Left lung (tissue), 10 donors: ENCODE measurements around the gene TPO. TPM values are rescaled to one million over a fixed set of nuclear protein-coding genes. Genes with fewer than 3 reads are reported as not detected.
"Not testable (repeated sequence)": the region's sequence is repeated elsewhere in the genome, so short reads cannot be mapped to it uniquely, and the experiment has no call there.

Experiments
- ATAC-seq: fragments of 200-7000 bp; cut with Tn5 transposase; one replicate; pipeline ENCODE4 v1.9.1; 2020; ENCODE audit warnings: moderate library complexity
- DNase-seq, 4 donors: peaks; one replicate each; pipeline ENCODE4 v3.0.0-alpha.2; 2013 to 2020
- H3K27ac ChIP-seq, 2 donors: fragments of 200-600 bp; sonication (generic) in 1 of 2; one replicate each; pipeline versions ENCODE4 v1.5.0 to v1.8.0; 2020 to 2021
- H3K27me3 ChIP-seq, 2 donors: fragments of 200-600 bp; sonication (generic) in 1 of 2; one replicate each; pipeline versions ENCODE4 v1.5.0 to v1.8.0; 2020 to 2021
- H3K36me3 ChIP-seq, 2 donors: fragments of 200-600 bp; sonication (generic) in 1 of 2; one replicate each; pipeline versions ENCODE4 v1.5.0 to v1.8.0; 2020 to 2021
- H3K4me1 ChIP-seq, 2 donors: fragments of 200-600 bp; one replicate each; pipeline ENCODE4 v1.8.0; 2021
- H3K4me3 ChIP-seq, 2 donors: fragments of 200-600 bp; sonication (generic) in 1 of 2; one replicate each; pipeline versions ENCODE4 v1.5.0 to v1.8.0; 2020 to 2021; ENCODE audit warnings: mild to moderate bottlenecking in 1 of 2
- H3K9me3 ChIP-seq, 2 donors: fragments of 200-600 bp; sonication (generic) in 1 of 2; one replicate each; pipeline versions ENCODE4 v1.5.0 to v1.8.0; 2020 to 2021
- intact Hi-C, 2 donors: fragments of 100-400 bp; cut with DNase I; formaldehyde crosslinking; loops; one replicate each; pipeline versions ENCODE4 v1.11.2 to v1.14.2; 2022
- polyA plus RNA-seq, 6 donors: library from polyadenylated mRNA; unstranded; fragments of 120-200 nt; gene quantifications; one replicate each; pipeline ENCODE4 v1.2.1, GENCODE V29; 2013; ENCODE audit not compliant: insufficient read length in 6 of 6
- total RNA-seq, 2 donors: library from RNA; stranded (reverse); fragmentation: NEBNext Ultra II Directional; extraction: Animal tissue kit (Norgen Biotek cat#: 25700); gene quantifications; one replicate each; pipeline ENCODE4 v1.2.1, GENCODE V29; 2021
- TF ChIP-seq, protein P1 (sequence below), 2 donors: fragments of 200-600 bp; sonication (generic) in 1 of 2; IDR thresholded peaks; one replicate each; pipeline versions ENCODE4 v1.5.0 to v1.8.0; 2021; ENCODE audit warnings: antibody characterized with exemption in 2 of 2
- donor health status: DM: no; HTN: yes; CAD: no.
- donor health status: DM: no; HTN: no; CAD: no.

TPO gene
- total and polyA plus RNA-seq, 8 donors = 0.08 to 0.45 (median 0.21) TPM; not detected in 1

DNA sequence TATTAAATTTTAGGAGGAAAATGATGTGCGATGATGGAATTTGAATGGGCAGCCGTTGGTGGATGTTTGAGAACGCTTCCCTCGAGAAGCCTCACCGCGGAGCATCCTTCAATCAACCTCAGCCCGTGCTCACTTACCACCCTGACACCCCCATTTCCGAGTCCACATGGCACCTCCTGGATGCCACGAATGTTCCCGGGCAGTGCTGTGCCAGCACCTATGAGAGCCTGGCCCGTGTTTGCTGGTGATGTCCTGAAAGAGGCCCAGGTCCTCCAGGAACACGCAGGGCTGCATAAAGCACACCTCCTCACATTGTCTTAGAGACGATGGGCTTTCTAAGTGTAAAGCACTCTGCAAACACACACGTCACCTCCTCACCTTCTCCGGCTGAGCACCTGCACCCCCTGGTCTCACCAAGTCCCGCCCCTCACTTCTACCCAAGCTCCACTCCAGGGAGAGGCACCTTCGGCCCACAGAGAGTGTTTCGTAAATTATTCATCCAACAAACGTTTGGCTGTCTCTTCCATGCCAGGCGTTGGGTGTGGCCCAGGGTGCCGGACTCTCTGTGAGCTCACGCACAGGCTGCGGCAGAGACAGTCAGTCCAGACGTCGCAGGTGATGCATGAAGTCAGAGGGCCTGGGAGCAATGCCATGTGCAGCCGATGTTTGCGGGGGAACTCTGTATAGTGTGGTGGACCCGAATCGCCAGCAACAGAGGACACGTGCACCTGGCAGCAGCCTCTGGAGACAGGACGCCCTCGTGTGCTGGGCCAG, 150.0 kb downstream of the TPO start:
- no peak overlapping the region for H3K4me3 ChIP-seq
- ATAC-seq (no peak), DNase-seq (peak in 1 of 4 donors; percentile 55)
- H3K27me3 ChIP-seq = no peaks in the 10 kb centered on the region
- no peak overlapping the region for H3K27ac ChIP-seq
- peaks cover 0 to 6% of the 10 kb centered on the region in 2 donors for H3K9me3 ChIP-seq
- no peaks in the 10 kb centered on the region for H3K4me1 ChIP-seq
- intact Hi-C loops = no loop called here
- no peaks in the 10 kb centered on the region for H3K36me3 ChIP-seq
- TF ChIP-seq, protein P1, sequence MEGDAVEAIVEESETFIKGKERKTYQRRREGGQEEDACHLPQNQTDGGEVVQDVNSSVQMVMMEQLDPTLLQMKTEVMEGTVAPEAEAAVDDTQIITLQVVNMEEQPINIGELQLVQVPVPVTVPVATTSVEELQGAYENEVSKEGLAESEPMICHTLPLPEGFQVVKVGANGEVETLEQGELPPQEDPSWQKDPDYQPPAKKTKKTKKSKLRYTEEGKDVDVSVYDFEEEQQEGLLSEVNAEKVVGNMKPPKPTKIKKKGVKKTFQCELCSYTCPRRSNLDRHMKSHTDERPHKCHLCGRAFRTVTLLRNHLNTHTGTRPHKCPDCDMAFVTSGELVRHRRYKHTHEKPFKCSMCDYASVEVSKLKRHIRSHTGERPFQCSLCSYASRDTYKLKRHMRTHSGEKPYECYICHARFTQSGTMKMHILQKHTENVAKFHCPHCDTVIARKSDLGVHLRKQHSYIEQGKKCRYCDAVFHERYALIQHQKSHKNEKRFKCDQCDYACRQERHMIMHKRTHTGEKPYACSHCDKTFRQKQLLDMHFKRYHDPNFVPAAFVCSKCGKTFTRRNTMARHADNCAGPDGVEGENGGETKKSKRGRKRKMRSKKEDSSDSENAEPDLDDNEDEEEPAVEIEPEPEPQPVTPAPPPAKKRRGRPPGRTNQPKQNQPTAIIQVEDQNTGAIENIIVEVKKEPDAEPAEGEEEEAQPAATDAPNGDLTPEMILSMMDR (IDR thresholded peaks at IDR 0.05) = no peak

DNA sequence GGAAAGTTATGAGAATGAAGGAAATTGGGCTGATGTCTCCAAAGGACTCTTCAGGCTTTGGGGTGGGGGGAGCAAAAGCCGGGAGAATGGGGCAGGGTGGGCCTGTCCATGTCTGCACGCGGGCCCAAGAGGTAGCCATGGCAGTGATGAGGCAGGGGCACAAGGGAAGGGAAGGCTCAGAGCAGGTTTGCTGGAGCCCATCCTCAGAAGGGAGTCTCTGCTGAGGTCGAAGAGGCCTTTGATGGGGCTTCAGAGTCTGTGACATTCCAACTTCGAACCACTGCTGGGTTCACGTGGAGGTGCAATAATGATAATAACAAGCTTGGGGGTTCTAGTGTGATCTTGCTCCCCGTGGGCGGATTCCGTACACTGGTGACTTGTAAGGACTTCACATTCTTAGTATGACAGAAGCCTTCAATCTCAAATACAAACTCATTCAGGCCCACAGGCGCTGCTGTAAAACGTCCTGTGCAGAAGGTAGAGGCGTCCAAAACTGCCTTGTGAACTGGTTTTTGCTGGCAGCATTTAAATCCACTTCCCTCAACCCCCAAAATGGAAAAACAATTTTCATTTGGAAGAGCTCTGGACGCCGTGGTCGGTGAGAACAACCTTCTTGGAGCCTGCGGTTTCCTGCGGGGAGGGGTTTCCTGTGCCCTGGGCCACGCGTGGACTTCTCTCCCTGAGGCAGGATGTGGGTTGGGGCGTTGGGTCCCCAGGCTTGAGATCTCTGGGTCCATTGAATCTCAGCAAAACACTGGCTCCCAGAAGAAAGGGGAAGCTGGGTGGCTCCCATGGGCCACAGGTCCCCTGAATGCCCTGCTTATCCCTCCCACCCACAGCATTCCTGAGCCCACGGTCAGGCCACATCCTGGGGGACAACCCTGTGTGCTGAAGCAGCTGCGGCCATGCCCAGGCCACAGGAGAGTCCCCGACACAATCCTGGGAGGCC, 151.0 kb downstream of the TPO start:
- no peak overlapping the region for H3K4me3 ChIP-seq
- H3K27me3 ChIP-seq = no peaks in the 10 kb centered on the region
- H3K36me3 ChIP-seq = no peaks in the 10 kb centered on the region
- H3K27ac ChIP-seq = no peak overlapping the region
- H3K4me1 ChIP-seq = no peaks in the 10 kb centered on the region
- ATAC-seq (no peak), DNase-seq (peak in 1 of 4 donors; percentile 59)
- H3K9me3 ChIP-seq = peaks cover 0 to 8% of the 10 kb centered on the region in 2 donors
- intact Hi-C loops = no loop called here
- TF ChIP-seq, protein P1 (IDR thresholded peaks at IDR 0.05) = no peak

DNA sequence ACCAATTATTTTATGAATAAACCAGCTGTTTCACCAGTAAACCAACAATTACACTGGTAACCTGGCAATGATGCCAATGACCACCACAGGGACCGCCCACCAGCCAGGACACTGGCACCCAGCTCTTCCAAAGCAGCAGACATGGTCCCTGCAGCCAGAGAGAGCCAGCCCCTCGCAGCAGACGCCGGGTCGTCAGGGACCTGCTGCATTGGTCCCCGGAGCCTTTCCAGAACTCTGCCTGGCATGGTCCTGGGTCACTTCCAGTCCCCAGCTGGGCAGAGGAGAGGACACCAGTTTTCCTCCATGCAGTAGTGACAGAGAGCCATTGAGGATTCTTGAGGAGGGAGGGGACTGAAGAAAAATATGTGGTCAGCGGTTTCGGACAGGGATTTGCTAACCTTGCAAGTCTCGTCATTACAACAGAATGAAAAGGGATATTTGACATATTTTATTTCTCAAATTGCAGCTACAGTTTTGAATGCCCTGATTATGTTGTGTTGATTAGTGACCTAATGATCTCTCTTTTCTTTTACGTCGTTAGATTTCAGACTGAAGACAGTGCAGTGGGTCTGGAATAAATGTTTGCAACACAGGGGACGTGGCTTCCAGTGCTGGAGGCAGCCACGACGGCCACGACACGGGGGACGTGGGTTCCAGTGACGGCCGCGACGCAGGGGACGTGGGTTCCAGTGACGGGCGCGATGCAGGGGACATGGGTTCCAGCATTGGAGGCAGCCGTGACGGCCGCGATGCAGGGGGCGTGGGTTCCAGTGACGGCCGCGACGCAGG, 154.5 kb downstream of the TPO start:
- TF ChIP-seq, protein P1 (IDR thresholded peaks at IDR 0.05) = no peak
- Histone ChIP-seq H3K36me3 (no peaks in the 10 kb centered on the region), H3K27ac (no peak overlapping the region), H3K4me1 (no peaks in the 10 kb centered on the region), H3K4me3 (no peak overlapping the region), H3K27me3 (peaks cover 0 to 5% of the 10 kb centered on the region in 2 donors), H3K9me3 (peaks cover 0 to 9% of the 10 kb centered on the region in 2 donors)
- ATAC-seq (no peak), DNase-seq (peak in 1 of 4 donors; percentile 56)
- intact Hi-C loops = no loop called here

DNA sequence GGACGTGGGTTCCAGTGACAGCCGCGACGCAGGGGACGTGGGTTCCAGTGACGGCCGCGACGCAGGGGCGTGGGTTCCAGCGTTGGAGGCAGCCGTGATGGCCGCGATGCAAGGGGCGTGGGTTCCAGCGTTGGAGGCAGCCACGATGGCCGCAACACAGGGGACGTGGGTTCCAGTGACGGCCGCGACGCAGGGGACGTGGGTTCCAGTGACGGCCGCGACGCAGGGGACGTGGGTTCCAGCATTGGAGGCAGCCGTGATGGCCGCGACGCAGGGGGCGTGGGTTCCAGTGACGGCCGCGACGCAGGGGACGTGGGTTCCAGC, 155.0 kb downstream of the TPO start:
- H3K4me1 ChIP-seq, DNase-seq: not testable (repeated sequence)

DNA sequence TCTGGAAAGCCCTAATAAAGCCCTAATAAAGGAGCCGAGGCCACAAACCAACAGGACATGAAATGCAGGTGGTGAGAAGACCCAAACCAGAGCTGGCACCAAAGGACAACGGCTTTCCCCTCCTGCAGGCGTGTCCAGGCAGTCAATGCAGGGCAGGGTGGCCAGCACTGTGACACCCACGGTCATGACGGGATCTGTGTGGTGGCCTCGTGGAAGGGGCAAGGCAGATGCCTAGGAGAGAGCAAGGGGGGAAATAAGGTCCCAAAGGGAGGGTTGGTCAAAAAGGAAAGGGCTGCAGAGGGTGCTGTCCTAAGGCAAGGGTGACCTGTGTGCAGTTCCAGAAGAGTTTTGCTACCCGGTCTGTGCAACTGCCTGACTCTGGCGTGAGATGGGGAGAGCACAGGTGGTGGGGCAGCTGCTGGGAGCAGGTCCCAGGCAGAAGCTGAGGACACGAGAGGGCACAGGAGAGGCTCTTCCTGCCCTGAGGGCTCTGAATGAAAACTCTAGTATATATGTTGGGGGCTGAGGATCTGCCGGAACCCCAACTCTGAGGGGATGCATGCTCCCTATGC, 156.7 kb downstream of the TPO start:
- Histone ChIP-seq H3K4me1 (no peaks in the 10 kb centered on the region), H3K27ac (no peak overlapping the region), H3K27me3 (peaks cover 0 to 5% of the 10 kb centered on the region in 2 donors), H3K4me3 (no peak overlapping the region), H3K9me3 (peaks cover 0 to 9% of the 10 kb centered on the region in 2 donors), H3K36me3 (no peaks in the 10 kb centered on the region)
- ATAC-seq = no peak
- intact Hi-C loops = no loop called here
- DNase-seq = no peak
- TF ChIP-seq, protein P1 (IDR thresholded peaks at IDR 0.05) = no peak

More for the DNA sequence above, 155.0 kb downstream of the TPO start:
- H3K4me3 ChIP-seq, H3K27ac ChIP-seq, H3K9me3 ChIP-seq, H3K36me3 ChIP-seq, ATAC-seq, H3K27me3 ChIP-seq, intact Hi-C loops: not testable (repeated sequence)
